Subcutaneous adipose tissue (tissue), 4 donors: ENCODE measurements around the gene ARPC1A. TPM values are rescaled to one million over a fixed set of nuclear protein-coding genes. Genes with fewer than 3 reads are reported as not detected.

Source experiments
- total RNA-seq, 4 donors: library from RNA; depleted of rRNA; stranded (reverse); fragments of >200 nt; gene quantifications; one replicate each; pipeline ENCODE4 v1.1.0, GENCODE V29; 2016
- TF ChIP-seq, protein P1 (sequence below): fragments of 450-650 bp; IDR thresholded peaks from one replicate; pipeline ENCODE4 v1.5.1; 2016; ENCODE audit warnings: low read depth, mild to moderate bottlenecking, control low read depth, antibody characterized with exemption, moderate library complexity

ARPC1A gene
- total RNA-seq, 4 donors from 2014 or later: 87.2 to 152 (median 113) TPM

GRCh38 chr7:99293650-99294049, 32.0 kb upstream of the ARPC1A start:
- TF ChIP-seq, protein P1, sequence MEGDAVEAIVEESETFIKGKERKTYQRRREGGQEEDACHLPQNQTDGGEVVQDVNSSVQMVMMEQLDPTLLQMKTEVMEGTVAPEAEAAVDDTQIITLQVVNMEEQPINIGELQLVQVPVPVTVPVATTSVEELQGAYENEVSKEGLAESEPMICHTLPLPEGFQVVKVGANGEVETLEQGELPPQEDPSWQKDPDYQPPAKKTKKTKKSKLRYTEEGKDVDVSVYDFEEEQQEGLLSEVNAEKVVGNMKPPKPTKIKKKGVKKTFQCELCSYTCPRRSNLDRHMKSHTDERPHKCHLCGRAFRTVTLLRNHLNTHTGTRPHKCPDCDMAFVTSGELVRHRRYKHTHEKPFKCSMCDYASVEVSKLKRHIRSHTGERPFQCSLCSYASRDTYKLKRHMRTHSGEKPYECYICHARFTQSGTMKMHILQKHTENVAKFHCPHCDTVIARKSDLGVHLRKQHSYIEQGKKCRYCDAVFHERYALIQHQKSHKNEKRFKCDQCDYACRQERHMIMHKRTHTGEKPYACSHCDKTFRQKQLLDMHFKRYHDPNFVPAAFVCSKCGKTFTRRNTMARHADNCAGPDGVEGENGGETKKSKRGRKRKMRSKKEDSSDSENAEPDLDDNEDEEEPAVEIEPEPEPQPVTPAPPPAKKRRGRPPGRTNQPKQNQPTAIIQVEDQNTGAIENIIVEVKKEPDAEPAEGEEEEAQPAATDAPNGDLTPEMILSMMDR: no peak

DNA sequence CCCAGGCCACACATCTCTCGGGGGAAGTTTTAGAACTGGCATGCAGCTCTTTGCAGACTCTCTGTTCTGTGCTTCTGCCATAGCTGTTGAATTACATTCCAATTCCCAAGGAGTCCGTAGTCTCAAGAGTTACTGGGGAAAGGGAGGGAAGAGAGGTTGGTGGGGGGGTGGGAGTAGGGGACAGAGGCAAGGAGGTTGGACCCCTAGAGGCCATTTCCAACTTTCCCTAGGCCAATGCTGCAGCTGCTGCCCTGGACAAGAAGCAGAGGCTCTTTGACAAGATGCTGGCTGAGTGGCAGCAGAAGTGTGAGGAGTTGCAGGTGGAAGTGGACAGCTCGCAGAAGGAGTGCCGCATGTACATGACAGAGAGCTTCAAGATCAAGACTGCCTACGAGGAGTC, 29.2 kb upstream of the ARPC1A start:
- TF ChIP-seq, protein P1: no peak

DNA sequence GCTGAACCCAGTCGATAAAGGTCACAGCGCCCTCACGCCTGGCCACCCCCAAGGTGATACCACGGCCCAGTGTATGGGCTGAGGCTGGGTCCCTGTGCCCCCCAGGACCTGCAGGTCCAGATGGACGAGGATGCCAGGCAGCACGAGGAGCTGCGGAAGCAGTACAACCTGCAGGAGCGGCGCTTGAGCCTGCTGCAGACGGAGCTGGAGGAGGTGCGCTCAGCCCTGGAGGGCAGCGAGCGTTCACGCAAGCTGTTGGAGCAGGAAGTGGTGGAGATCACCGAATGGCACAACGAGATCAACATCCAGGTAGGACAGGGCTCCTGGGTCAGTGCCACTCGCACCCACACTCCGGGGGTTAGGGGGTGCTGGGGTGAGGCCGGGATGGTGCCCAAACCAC, 24.2 kb upstream of the ARPC1A start:
- TF ChIP-seq, protein P1: no peak

GRCh38 chr7:99305473-99306260, 20.0 kb upstream of the ARPC1A start:
- TF ChIP-seq, protein P1: no peak

- TF ChIP-seq, protein P1: no peak
Observed at GRCh38 chr7:99308461-99309074, 17.1 kb upstream of the ARPC1A start.

- TF ChIP-seq, protein P1: no peak
Observed at GRCh38 chr7:99309111-99309510, 16.6 kb upstream of the ARPC1A start.

DNA sequence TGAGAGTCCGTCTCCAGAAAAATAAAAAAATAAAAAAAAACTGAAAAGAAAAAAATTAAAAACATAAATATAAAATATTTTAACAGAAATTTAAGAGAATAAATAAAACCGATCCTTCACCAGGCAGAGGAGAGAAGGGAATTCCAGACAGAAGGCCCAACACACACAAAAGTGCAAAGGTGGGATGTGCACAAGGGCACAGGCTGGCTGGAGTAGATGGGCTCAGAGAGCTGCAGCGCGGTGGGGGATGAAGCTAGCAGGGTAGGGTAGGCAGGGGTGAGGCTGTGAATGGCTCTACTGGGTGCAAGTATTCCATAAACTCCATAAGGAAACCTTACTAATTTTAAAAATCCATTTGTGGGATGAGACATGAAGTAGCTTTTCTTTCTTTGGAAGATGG, 15.7 kb upstream of the ARPC1A start:
- TF ChIP-seq, protein P1: no peak
